ENCODE measurements around the gene FOXG1. TPM values are rescaled to one million over a fixed set of nuclear protein-coding genes. Genes with fewer than 3 reads are reported as not detected.
A peak's percentile ranks its signal among the peaks of the same experiment; 100 is the strongest.

Gene FOXG1
- polyA plus RNA-seq, 2 donors: 0.10 to 0.12 TPM

- peak overlapping the region; percentile 23 to 49 for H3K4me3 ChIP-seq (ENCODE audit: low read depth in 1 of 2, low read length in 2 of 2)
- no peak overlapping the region for H3K27ac ChIP-seq (ENCODE audit: low read depth in 2 of 2, low read length in 1 of 2)
- WGBS, 2 donors: 9 to 10% methylated on average over 58 to 100 of the region's 100 CpGs
- H3K9me3 ChIP-seq (ENCODE audit: control insufficient read depth in 2 of 2, insufficient read depth in 1 of 2, low read depth in 1 of 2, low read length in 1 of 2): peaks cover 5 to 9% of the 10 kb centered on the region in 2 donors
- no peaks in the 10 kb centered on the region for H3K36me3 ChIP-seq (ENCODE audit: control insufficient read depth in 2 of 2, insufficient read depth in 2 of 2, low read length in 1 of 2)
- peaks cover 6 to 33% of the 10 kb centered on the region in 2 donors for H3K27me3 ChIP-seq (ENCODE audit: control insufficient read depth in 1 of 2, insufficient read depth in 2 of 2, low read length in 2 of 2)
- peaks cover 3 to 6% of the 10 kb centered on the region in 2 donors for H3K4me1 ChIP-seq (ENCODE audit: control insufficient read depth in 2 of 2, insufficient read depth in 2 of 2, low read length in 1 of 2)
Measured at GRCh38 chr14:28767030-28767852, 654 bp downstream of the FOXG1 start.

GRCh38 chr14:28767853-28768741 is 1.5 kb downstream of the FOXG1 start:
- Histone ChIP-seq H3K4me1 (ENCODE audit: control insufficient read depth in 2 of 2, insufficient read depth in 2 of 2, low read length in 1 of 2) (peaks cover 3 to 6% of the 10 kb centered on the region in 2 donors), H3K4me3 (ENCODE audit: low read depth in 1 of 2, low read length in 2 of 2) (no peak overlapping the region), H3K9me3 (ENCODE audit: control insufficient read depth in 2 of 2, insufficient read depth in 1 of 2, low read depth in 1 of 2, low read length in 1 of 2) (peaks cover 5 to 9% of the 10 kb centered on the region in 2 donors), H3K36me3 (ENCODE audit: control insufficient read depth in 2 of 2, insufficient read depth in 2 of 2, low read length in 1 of 2) (no peaks in the 10 kb centered on the region), H3K27me3 (ENCODE audit: control insufficient read depth in 1 of 2, insufficient read depth in 2 of 2, low read length in 2 of 2) (peaks cover 6 to 36% of the 10 kb centered on the region in 2 donors), H3K27ac (ENCODE audit: low read depth in 2 of 2, low read length in 1 of 2) (no peak overlapping the region)
- WGBS, 2 donors: 14 to 23% methylated on average over 77 of the region's 77 CpGs

GRCh38 chr14:28769276-28769880 is 2.8 kb downstream of the FOXG1 start:
- Histone ChIP-seq H3K9me3 (ENCODE audit: control insufficient read depth in 2 of 2, insufficient read depth in 1 of 2, low read depth in 1 of 2, low read length in 1 of 2) (peaks cover 5 to 9% of the 10 kb centered on the region in 2 donors), H3K4me3 (ENCODE audit: low read depth in 1 of 2, low read length in 2 of 2) (no peak overlapping the region), H3K36me3 (ENCODE audit: control insufficient read depth in 2 of 2, insufficient read depth in 2 of 2, low read length in 1 of 2) (no peaks in the 10 kb centered on the region), H3K27ac (ENCODE audit: low read depth in 2 of 2, low read length in 1 of 2) (no peak overlapping the region), H3K4me1 (ENCODE audit: control insufficient read depth in 2 of 2, insufficient read depth in 2 of 2, low read length in 1 of 2) (peaks cover 3 to 6% of the 10 kb centered on the region in 2 donors), H3K27me3 (ENCODE audit: control insufficient read depth in 1 of 2, insufficient read depth in 2 of 2, low read length in 2 of 2) (peaks cover 6 to 42% of the 10 kb centered on the region in 2 donors)
- 35 to 37% methylated on average over 4 of the region's 4 CpGs for WGBS, 2 donors

- H3K9me3 ChIP-seq (ENCODE audit: control insufficient read depth in 2 of 2, insufficient read depth in 1 of 2, low read depth in 1 of 2, low read length in 1 of 2): peaks cover 5 to 9% of the 10 kb centered on the region in 2 donors
- H3K27ac ChIP-seq (ENCODE audit: low read depth in 2 of 2, low read length in 1 of 2): no peak overlapping the region
- H3K27me3 ChIP-seq (ENCODE audit: control insufficient read depth in 1 of 2, insufficient read depth in 2 of 2, low read length in 2 of 2): peaks cover 6 to 46% of the 10 kb centered on the region in 2 donors
- peaks cover 3 to 6% of the 10 kb centered on the region in 2 donors for H3K4me1 ChIP-seq (ENCODE audit: control insufficient read depth in 2 of 2, insufficient read depth in 2 of 2, low read length in 1 of 2)
- WGBS, 2 donors: 31 to 55% methylated on average over 1 of the region's 1 CpG
- no peak overlapping the region for H3K4me3 ChIP-seq (ENCODE audit: low read depth in 1 of 2, low read length in 2 of 2)
- no peaks in the 10 kb centered on the region for H3K36me3 ChIP-seq (ENCODE audit: control insufficient read depth in 2 of 2, insufficient read depth in 2 of 2, low read length in 1 of 2)
Measured at GRCh38 chr14:28770061-28770460, 3.5 kb downstream of the FOXG1 start.

GRCh38 chr14:28770630-28771029 is 4.0 kb downstream of the FOXG1 start:
- H3K27me3 ChIP-seq (ENCODE audit: control insufficient read depth in 1 of 2, insufficient read depth in 2 of 2, low read length in 2 of 2): peaks cover 6 to 42% of the 10 kb centered on the region in 2 donors
- peaks cover 3 to 6% of the 10 kb centered on the region in 2 donors for H3K4me1 ChIP-seq (ENCODE audit: control insufficient read depth in 2 of 2, insufficient read depth in 2 of 2, low read length in 1 of 2)
- peaks cover 5 to 9% of the 10 kb centered on the region in 2 donors for H3K9me3 ChIP-seq (ENCODE audit: control insufficient read depth in 2 of 2, insufficient read depth in 1 of 2, low read depth in 1 of 2, low read length in 1 of 2)
- no peaks in the 10 kb centered on the region for H3K36me3 ChIP-seq (ENCODE audit: control insufficient read depth in 2 of 2, insufficient read depth in 2 of 2, low read length in 1 of 2)
- no peak overlapping the region for H3K4me3 ChIP-seq (ENCODE audit: low read depth in 1 of 2, low read length in 2 of 2)
- H3K27ac ChIP-seq (ENCODE audit: low read depth in 2 of 2, low read length in 1 of 2): no peak overlapping the region

- no peak overlapping the region for H3K27ac ChIP-seq (ENCODE audit: low read depth in 2 of 2, low read length in 1 of 2)
- peaks cover 5 to 9% of the 10 kb centered on the region in 2 donors for H3K9me3 ChIP-seq (ENCODE audit: control insufficient read depth in 2 of 2, insufficient read depth in 1 of 2, low read depth in 1 of 2, low read length in 1 of 2)
- H3K4me1 ChIP-seq (ENCODE audit: control insufficient read depth in 2 of 2, insufficient read depth in 2 of 2, low read length in 1 of 2): peaks cover 3 to 6% of the 10 kb centered on the region in 2 donors
- 10 to 14% methylated on average over 1 of the region's 1 CpG for WGBS, 2 donors
- H3K4me3 ChIP-seq (ENCODE audit: low read depth in 1 of 2, low read length in 2 of 2): no peak overlapping the region
- H3K27me3 ChIP-seq (ENCODE audit: control insufficient read depth in 1 of 2, insufficient read depth in 2 of 2, low read length in 2 of 2): peaks cover 6 to 37% of the 10 kb centered on the region in 2 donors
- H3K36me3 ChIP-seq (ENCODE audit: control insufficient read depth in 2 of 2, insufficient read depth in 2 of 2, low read length in 1 of 2): no peaks in the 10 kb centered on the region
Measured at GRCh38 chr14:28771168-28771567, 4.6 kb downstream of the FOXG1 start.

GRCh38 chr14:28772613-28773012 is 6.0 kb downstream of the FOXG1 start:
- Histone ChIP-seq H3K4me1 (ENCODE audit: control insufficient read depth in 2 of 2, insufficient read depth in 2 of 2, low read length in 1 of 2) (no peaks in the 10 kb centered on the region), H3K4me3 (ENCODE audit: low read depth in 1 of 2, low read length in 2 of 2) (no peak overlapping the region), H3K9me3 (ENCODE audit: control insufficient read depth in 2 of 2, insufficient read depth in 1 of 2, low read depth in 1 of 2, low read length in 1 of 2) (peaks cover 5 to 9% of the 10 kb centered on the region in 2 donors), H3K27me3 (ENCODE audit: control insufficient read depth in 1 of 2, insufficient read depth in 2 of 2, low read length in 2 of 2) (peaks cover 6 to 25% of the 10 kb centered on the region in 2 donors), H3K27ac (ENCODE audit: low read depth in 2 of 2, low read length in 1 of 2) (no peak overlapping the region), H3K36me3 (ENCODE audit: control insufficient read depth in 2 of 2, insufficient read depth in 2 of 2, low read length in 1 of 2) (no peaks in the 10 kb centered on the region)
- WGBS, 2 donors: 19 to 23% methylated on average over 3 of the region's 3 CpGs

GRCh38 chr14:28773176-28773575 is 6.6 kb downstream of the FOXG1 start:
- WGBS, 2 donors: 15 to 16% methylated on average over 7 of the region's 7 CpGs
- Histone ChIP-seq H3K27me3 (ENCODE audit: control insufficient read depth in 1 of 2, insufficient read depth in 2 of 2, low read length in 2 of 2) (peaks cover 6 to 24% of the 10 kb centered on the region in 2 donors), H3K9me3 (ENCODE audit: control insufficient read depth in 2 of 2, insufficient read depth in 1 of 2, low read depth in 1 of 2, low read length in 1 of 2) (peaks cover 1 to 3% of the 10 kb centered on the region in 2 donors), H3K27ac (ENCODE audit: low read depth in 2 of 2, low read length in 1 of 2) (no peak overlapping the region), H3K4me3 (ENCODE audit: low read depth in 1 of 2, low read length in 2 of 2) (no peak overlapping the region), H3K4me1 (ENCODE audit: control insufficient read depth in 2 of 2, insufficient read depth in 2 of 2, low read length in 1 of 2) (no peaks in the 10 kb centered on the region), H3K36me3 (ENCODE audit: control insufficient read depth in 2 of 2, insufficient read depth in 2 of 2, low read length in 1 of 2) (no peaks in the 10 kb centered on the region)
